HepG2 (cell line): ENCODE measurements around the gene HSP90AA1. TPM values are rescaled to one million over a fixed set of nuclear protein-coding genes. Genes with fewer than 3 reads are reported as not detected.

Source experiments
- ARNT2 ChIP-seq: sonication (generic); formaldehyde crosslinking; IDR thresholded peaks from 2 replicates; pipeline ENCODE4 v1.8.0; 2022; ENCODE audit warnings: mild to moderate bottlenecking, low read depth, missing genetic modification reagents, moderate library complexity
- ASH2L ChIP-seq: fragments of 300-600, 200-600 bp; sonication (generic); IDR thresholded peaks from 2 replicates; pipeline ENCODE4 v1.7.0; 2017; ENCODE audit warnings: low read depth, mild to moderate bottlenecking, moderate library complexity, mixed read lengths, low read length; ENCODE audit not compliant: insufficient read length
- CSRNP1 ChIP-seq: sonication (generic); formaldehyde crosslinking; IDR thresholded peaks from 2 replicates; pipeline ENCODE4 v1.8.1; 2023; ENCODE audit warnings: mild to moderate bottlenecking, missing genetic modification reagents
- DNMT1 ChIP-seq: sonication (generic); formaldehyde crosslinking; IDR thresholded peaks from 2 replicates; pipeline ENCODE4 v1.5.1; 2020; ENCODE audit warnings: mild to moderate bottlenecking, missing genetic modification reagents
- FOXP1 ChIP-seq, 2 experiments: fragments of 450-650 bp in 1 of 2; IDR thresholded peaks; 2 replicates each; pipeline ENCODE4 v1.6.1; 2017 to 2018; ENCODE audit warnings: antibody characterized with exemption in 1 of 2
- LCORL ChIP-seq, 2 experiments: fragments of 450-650 bp in 1 of 2; sonication (generic) in 1 of 2; formaldehyde crosslinking in 1 of 2; IDR thresholded peaks; 2 replicates each; pipeline versions ENCODE4 v1.5.0 to v1.6.1; 2017 to 2020; ENCODE audit warnings: antibody characterized with exemption in 1 of 2, missing genetic modification reagents in 1 of 2
- LRRFIP1 ChIP-seq: sonication (generic); formaldehyde crosslinking; conservative IDR thresholded peaks from 2 replicates; pipeline ENCODE4 v1.4.0; 2020; ENCODE audit warnings: missing genetic modification reagents
- NR2F1 ChIP-seq, 2 experiments: fragments of 450-650 bp in 1 of 2; formaldehyde crosslinking in 1 of 2; IDR thresholded peaks; 2 replicates each; pipeline versions ENCODE4 v1.5.0 to v1.6.1; 2016 to 2020; ENCODE audit warnings: mild to moderate bottlenecking in 1 of 2, missing compliant biosample characterization in 1 of 2, missing genetic modification reagents in 1 of 2, moderate library complexity in 1 of 2
- PLRG1 ChIP-seq: fragments of 450-650 bp; conservative IDR thresholded peaks from 2 replicates; pipeline ENCODE4 v1.6.1; 2016
- POLR2A ChIP-seq, 2 experiments: IDR thresholded peaks; 2 replicates each; pipeline ENCODE4 v1.6.1; 2011; ENCODE audit warnings: low read depth in 2 of 2, low read length in 2 of 2, mild to moderate bottlenecking in 1 of 2, moderate library complexity in 1 of 2; ENCODE audit not compliant: insufficient read depth in 1 of 2
- RFXAP ChIP-seq: sonication (generic); formaldehyde crosslinking; IDR thresholded peaks from 2 replicates; pipeline ENCODE4 v1.4.0; 2020; ENCODE audit warnings: missing genetic modification reagents, borderline replicate concordance
- SRSF1 ChIP-seq: fragments of 200-400 bp; formaldehyde crosslinking; optimal IDR thresholded peaks from 2 replicates; pipeline ENCODE3; 2017; ENCODE audit warnings: mild to moderate bottlenecking, low read depth, low read length, moderate library complexity
- SRSF4 ChIP-seq: fragments of 200-400 bp; formaldehyde crosslinking; IDR thresholded peaks from one replicate; pipeline ENCODE4 v1.6.1; 2018; ENCODE audit warnings: mild to moderate bottlenecking, low read depth, low read length, moderate library complexity; ENCODE audit not compliant: poor library complexity, severe bottlenecking
- ZBED4 ChIP-seq: sonication (generic); formaldehyde crosslinking; IDR thresholded peaks from 2 replicates; pipeline ENCODE4 v1.4.0; 2020; ENCODE audit warnings: missing genetic modification reagents, borderline replicate concordance
- ZFYVE20 ChIP-seq: sonication (generic); formaldehyde crosslinking; IDR thresholded peaks from 2 replicates; pipeline ENCODE4 v1.8.0; 2023; ENCODE audit warnings: low read depth, mild to moderate bottlenecking, moderate library complexity, missing genetic modification reagents, borderline replicate concordance
- ZNF770 ChIP-seq: sonication (generic); formaldehyde crosslinking; IDR thresholded peaks from 2 replicates; pipeline ENCODE4 v1.5.0; 2020; ENCODE audit warnings: mild to moderate bottlenecking, missing genetic modification reagents
- ZNF780A ChIP-seq: sonication (generic); formaldehyde crosslinking; IDR thresholded peaks from 2 replicates; pipeline ENCODE4 v1.8.0; 2022; ENCODE audit warnings: mild to moderate bottlenecking, missing genetic modification reagents, moderate library complexity
- polyA plus RNA-seq, 8 experiments: library from polyadenylated mRNA; depleted of rRNA in 3 of 8; stranded (reverse) in 7 of 8; unstranded in 1 of 8; fragments of >200 nt; fragmentation: Illumina TruSeq in 4 of 8; extraction: Trizol in 4 of 8; gene quantifications; 2 replicates each; pipeline versions ENCODE4 v1.2.1 to v1.2.3, GENCODE V29; 2011 to 2016; ENCODE audit warnings: low read depth in 4 of 8, missing spikeins in 1 of 8, mixed read lengths in 1 of 8; ENCODE audit not compliant: insufficient read depth in 1 of 8
- total RNA-seq, 5 experiments: library from RNA; depleted of rRNA; stranded (reverse); fragments of >200 nt; fragmentation: Illumina TruSeq; extraction: Trizol; gene quantifications; 2 replicates each; pipeline ENCODE4 v1.2.3, GENCODE V29; 2016; ENCODE audit warnings: low read depth in 1 of 5

Gene HSP90AA1
- total and polyA plus RNA-seq, 2 of the 13 experiments (the other 11 are each of a cell fraction or from before 2014, with no cell fraction given): 262 to 636 TPM

DNA sequence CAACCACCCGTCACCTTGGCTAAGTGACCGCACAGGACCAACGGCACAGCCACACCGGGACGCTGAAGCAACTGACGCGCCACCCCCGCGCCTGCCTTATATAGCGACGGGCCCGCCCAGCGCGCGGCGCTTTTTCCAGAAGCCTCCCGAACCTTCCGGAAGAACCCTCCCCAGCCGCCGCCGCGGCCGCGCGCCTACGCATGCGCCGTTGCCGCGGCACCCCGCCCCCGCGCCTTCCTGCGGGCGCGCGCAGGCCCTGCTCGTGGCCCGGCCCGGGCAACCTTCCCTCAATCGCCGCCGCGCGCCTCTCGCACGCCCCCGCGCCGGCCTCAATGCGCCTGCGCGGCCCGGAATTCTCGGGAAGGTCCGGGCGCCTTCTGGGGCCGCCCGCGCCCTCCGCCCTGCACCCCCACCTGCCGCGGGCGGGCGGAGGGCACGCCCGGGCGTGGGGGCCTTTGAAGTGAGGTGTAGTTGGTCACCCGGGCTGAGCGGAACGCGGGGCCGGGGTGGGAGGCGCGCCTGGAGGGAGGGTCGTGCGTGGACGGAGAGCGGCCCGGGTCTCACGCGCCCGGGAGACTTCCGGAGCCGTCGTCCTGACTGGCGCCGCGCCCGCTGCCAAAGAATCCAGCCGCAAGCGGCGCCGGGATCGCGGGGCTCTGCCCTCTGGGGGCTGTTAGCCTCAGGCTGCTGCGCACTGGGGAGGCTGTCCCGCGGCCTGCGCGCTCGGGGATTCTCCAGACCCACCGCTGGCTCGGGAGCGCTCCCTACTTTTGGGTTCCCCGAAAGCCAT lies at the start of gene HSP90AA1 (continued):
- TF ChIP-seq DNMT1 (CRISPR knock-in tag) (no peak), CSRNP1 (CRISPR knock-in tag) (0 out of 2 replicates have a peak, but pooled peaks have one; percentile 1), ARNT2 (peak; percentile 89; the same call in 1 of the 2 replicates), RFXAP (no peak), ZFYVE20 (CRISPR knock-in tag) (no peak), LCORL (IDR thresholded peaks at IDR 0.05) (no peak), LCORL (CRISPR knock-in tag; IDR thresholded peaks at IDR 0.05) (no peak), SRSF4 (no peak), PLRG1 (no peak), POLR2A (IDR thresholded peaks at IDR 0.05; ENCODE audit: insufficient read depth in 1 of 2, low read depth in 2 of 2, low read length in 2 of 2) (peak; percentile 97 to 99), FOXP1 (IDR thresholded peaks at IDR 0.05) (no peak), FOXP1 (CRISPR knock-in tag; IDR thresholded peaks at IDR 0.05) (no peak), ZBED4 (CRISPR knock-in tag) (peak; percentile 89; the same call in 1 of the 2 replicates), SRSF1 (peak; percentile 20), ASH2L (peak; percentile 81), LRRFIP1 (0 out of 2 replicates have a peak, but pooled peaks have one; percentile 80), ZNF770 (CRISPR knock-in tag) (peak; percentile 58), NR2F1 (CRISPR knock-in tag; IDR thresholded peaks at IDR 0.05) (no peak), ZNF780A (no peak)
